HG03039 (cell line): ENCODE data around the gene HOXA13.

ENCODE experiments used
- ATAC-seq: cut with Tn5 transposase; IDR thresholded peaks from one replicate; pipeline ENCODE4 v1.9.1; 2021; ENCODE audit warnings: mild to moderate bottlenecking, moderate library complexity; ENCODE audit not compliant: unreplicated experiment

Gene HOXA13

GRCh38 chr7:27171637-27172314, 28.1 kb downstream of the HOXA13 start:
- ATAC-seq: no peak

GRCh38 chr7:27171325-27171636, 28.6 kb downstream of the HOXA13 start:
- no peak for ATAC-seq

- ATAC-seq: no peak
These were observed 29.2 kb downstream of the HOXA13 start for GRCh38 chr7:27170426-27171324.

- no peak for ATAC-seq
These were observed 30.0 kb downstream of the HOXA13 start for GRCh38 chr7:27169658-27170425.

- no peak for ATAC-seq
These were observed 31.5 kb downstream of the HOXA13 start for GRCh38 chr7:27168265-27168947.

GRCh38 chr7:27167916-27168264, 32.0 kb downstream of the HOXA13 start:
- ATAC-seq: no peak

GRCh38 chr7:27166531-27167505, 33.1 kb downstream of the HOXA13 start:
- ATAC-seq: no peak

GRCh38 chr7:27165996-27166530, 33.8 kb downstream of the HOXA13 start:
- ATAC-seq: no peak

GRCh38 chr7:27165089-27165995, 34.5 kb downstream of the HOXA13 start, which contains the start of gene HOXA9:
TSS of gene HOXA9 (minus strand) at chr7:27165537. CDS start at chr7:27165457, 80 bp downstream.
- no peak for ATAC-seq

- ATAC-seq: no peak
These were observed 35.4 kb downstream of the HOXA13 start for GRCh38 chr7:27164367-27165088.

GRCh38 chr7:27164045-27164366, 35.9 kb downstream of the HOXA13 start:
- no peak for ATAC-seq

GRCh38 chr7:27163288-27164044, 36.4 kb downstream of the HOXA13 start:
- ATAC-seq: no peak

- no peak for ATAC-seq
These were observed 37.2 kb downstream of the HOXA13 start for GRCh38 chr7:27162561-27163287.

GRCh38 chr7:27161721-27162560, 38.0 kb downstream of the HOXA13 start:
- no peak for ATAC-seq

- no peak for ATAC-seq
These were observed 38.6 kb downstream of the HOXA13 start for GRCh38 chr7:27161214-27161720.
